C4-2B (cell line): ENCODE measurements around the gene PLIN4.
A peak's percentile ranks its signal among the peaks of the same experiment; 100 is the strongest.

Source experiments
- H3K27ac ChIP-seq: fragments of 450-650 bp; 2 replicates; pipeline ENCODE4 v1.5.1; 2017
- ZFX ChIP-seq: fragments of 450-650 bp; IDR thresholded peaks from 2 replicates; pipeline ENCODE4 v1.6.1; 2017
- TF ChIP-seq, protein P1 (sequence below): fragments of 450-650 bp; conservative IDR thresholded peaks from 2 replicates; pipeline ENCODE4 v1.5.1; 2017; ENCODE audit warnings: mild to moderate bottlenecking

The PLIN4 gene

DNA sequence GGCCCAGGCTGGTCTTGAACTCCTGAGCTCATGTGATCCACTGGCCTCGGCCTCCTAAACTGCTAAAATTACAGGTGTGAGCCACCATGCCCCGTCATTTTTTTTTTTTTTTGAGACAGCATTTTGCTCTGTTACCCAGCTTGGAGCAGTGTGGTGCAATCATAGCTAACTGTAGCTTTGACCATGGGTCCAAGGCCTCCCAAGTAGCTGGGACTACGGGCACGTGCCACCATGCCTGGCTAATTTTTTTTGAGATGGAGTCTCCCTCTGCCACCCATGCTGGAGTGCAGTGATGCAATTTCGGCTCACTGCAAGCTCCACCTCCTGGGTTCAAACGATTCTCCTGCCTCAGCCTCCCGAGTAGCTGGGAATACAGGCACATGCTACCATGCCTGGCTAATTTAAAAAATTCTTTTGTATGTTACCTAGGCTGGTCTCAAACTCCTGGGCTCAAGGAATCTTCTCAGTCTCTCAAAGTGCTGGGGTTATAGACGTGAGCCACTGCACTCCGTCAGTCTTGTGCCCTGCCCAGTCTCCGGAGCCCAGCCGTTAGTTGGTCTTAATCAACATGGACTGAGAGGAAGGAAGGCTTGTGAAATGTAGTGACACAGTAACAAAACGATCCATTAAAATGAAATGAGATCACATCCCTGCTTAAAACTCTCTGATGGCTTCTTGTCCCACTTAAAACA, 23.0 kb upstream of the PLIN4 start:
- no peak overlapping the region for H3K27ac ChIP-seq
- TF ChIP-seq ZFX = no peak
- TF ChIP-seq, protein P1, sequence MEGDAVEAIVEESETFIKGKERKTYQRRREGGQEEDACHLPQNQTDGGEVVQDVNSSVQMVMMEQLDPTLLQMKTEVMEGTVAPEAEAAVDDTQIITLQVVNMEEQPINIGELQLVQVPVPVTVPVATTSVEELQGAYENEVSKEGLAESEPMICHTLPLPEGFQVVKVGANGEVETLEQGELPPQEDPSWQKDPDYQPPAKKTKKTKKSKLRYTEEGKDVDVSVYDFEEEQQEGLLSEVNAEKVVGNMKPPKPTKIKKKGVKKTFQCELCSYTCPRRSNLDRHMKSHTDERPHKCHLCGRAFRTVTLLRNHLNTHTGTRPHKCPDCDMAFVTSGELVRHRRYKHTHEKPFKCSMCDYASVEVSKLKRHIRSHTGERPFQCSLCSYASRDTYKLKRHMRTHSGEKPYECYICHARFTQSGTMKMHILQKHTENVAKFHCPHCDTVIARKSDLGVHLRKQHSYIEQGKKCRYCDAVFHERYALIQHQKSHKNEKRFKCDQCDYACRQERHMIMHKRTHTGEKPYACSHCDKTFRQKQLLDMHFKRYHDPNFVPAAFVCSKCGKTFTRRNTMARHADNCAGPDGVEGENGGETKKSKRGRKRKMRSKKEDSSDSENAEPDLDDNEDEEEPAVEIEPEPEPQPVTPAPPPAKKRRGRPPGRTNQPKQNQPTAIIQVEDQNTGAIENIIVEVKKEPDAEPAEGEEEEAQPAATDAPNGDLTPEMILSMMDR = no peak

DNA sequence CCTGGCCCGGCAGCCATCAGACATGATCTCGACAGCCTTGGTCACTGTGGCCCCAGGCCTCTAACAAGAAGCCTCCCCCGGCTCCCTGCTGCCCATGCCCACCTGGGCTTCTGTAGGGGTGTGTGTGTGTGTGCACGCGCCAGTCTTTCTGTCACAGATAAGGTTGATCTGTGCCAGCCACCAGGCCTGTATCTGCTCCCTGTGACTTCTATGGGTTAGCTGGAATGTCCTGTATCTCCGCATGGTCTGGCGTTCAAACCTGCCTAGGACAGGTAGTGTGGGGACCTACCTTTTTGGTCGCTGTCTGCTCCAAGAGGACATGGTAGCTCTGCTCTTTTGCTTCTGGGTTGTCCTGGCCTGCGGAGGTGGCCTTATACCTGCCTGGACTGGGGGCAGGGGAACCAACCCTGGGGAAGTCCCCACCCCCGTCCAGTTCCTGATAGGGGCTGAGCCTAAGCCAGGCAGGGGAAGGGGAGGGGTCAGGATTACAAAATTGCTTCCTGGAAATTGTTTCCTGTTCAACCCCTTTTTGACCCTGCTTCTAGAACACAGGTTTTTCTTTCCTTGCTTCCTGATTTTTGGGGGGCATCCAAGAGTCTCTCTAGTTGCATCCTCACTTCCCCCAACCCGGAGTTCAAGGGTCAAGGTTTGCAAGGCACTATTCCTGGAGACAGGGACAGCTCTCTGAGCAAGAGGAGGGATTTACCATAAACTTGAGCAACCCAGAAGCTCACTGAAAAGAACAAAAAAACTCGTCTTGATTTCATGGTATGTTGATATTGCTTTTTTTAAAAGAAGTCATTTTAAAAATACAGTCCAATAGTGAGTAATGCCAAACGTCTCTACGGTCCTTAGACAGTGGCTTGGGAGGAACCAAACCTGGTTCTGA, 21.7 kb upstream of the PLIN4 start, which contains the start of gene LRG1:
Gene LRG1, minus strand, starts transcription at position 344 of the 889 bp plus-strand sequence. Its CDS starts 23 bp downstream, at position 321.
- peak within 1 kb of the TSS; percentile 34 for H3K27ac ChIP-seq
- TF ChIP-seq ZFX = no peak
- TF ChIP-seq, protein P1 = no peak

DNA sequence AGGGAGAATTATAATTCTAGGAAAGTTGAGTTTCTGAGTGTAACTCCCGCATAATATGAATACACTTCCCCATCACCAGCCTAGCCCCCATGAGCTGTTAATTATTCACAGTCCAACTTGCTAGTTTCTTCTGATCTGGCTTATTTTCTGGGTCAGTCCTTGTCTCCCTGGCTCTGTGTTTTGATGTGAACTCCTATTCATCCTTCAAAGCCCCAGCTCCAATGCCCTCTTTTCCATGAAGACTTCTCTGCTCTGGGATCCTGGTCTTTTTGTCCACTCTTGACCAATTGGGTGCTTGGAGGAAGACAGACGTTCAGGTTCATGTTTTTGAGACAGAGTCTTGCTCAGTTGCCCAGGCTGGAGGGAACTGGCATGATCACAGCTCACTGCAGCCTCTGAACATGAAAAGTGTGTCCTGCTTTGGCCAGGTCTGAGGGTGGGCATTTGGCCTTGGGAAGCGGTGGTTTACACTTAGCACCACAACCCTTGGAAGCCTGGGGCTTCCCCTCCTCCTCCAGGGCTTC, 20.9 kb upstream of the PLIN4 start:
- peak overlapping the region; percentile 34 for H3K27ac ChIP-seq
- no peak for TF ChIP-seq ZFX
- TF ChIP-seq, protein P1 = no peak

DNA sequence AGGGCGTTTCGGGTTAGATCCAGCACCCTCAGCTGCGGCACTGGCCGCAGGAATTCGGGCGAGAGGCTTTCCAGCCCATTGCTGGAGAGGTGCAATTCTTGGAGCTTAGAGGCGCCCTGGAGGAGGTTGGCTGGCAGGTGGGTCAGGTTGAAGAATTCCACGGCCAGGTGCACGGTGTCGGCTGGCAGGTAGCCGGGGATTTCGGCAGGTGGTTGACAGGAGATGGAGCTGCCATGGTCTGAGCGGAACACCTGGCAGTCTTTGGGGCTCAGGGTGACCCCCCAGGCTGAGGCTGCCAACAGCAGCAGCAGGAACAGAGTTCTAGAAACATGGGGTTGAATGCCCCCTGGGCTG, 20.3 kb upstream of the PLIN4 start:
- TF ChIP-seq, protein P1 = no peak
- TF ChIP-seq ZFX = no peak
- no peak overlapping the region for H3K27ac ChIP-seq

DNA sequence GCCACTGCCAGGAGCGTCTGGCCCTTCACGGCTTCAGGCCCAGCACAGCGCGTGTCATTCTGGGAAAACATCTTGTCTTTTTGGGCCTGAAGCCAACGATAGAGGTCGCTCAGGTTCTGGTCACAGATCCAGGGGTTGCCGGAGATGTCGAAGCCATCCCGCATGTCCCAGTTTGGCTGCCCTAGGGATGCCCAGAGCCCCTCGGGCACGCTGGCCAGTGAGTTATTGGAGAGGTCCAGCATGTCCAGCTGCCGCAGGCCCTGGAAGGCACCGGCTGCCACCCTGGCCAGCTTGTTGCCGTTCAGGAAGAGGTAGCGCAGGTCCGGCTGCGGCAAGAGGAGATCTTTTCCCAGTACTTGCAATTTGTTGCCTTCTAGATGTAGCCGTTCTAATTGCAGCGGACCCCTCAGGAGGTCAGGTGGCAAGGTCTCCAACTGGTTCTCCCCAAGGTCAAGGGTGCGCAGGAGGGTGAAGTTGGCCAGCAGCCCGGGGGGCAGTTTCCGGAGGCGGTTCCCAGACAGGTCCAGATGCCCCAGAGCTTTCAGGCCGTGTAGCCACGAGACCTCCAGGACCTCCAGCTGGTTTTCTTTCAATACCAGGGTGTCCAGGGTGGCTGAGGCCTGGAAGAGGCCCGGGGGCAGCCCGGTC, 19.8 kb upstream of the PLIN4 start:
- H3K27ac ChIP-seq = peak overlapping the region; percentile 85
- TF ChIP-seq ZFX = no peak
- TF ChIP-seq, protein P1 = no peak

DNA sequence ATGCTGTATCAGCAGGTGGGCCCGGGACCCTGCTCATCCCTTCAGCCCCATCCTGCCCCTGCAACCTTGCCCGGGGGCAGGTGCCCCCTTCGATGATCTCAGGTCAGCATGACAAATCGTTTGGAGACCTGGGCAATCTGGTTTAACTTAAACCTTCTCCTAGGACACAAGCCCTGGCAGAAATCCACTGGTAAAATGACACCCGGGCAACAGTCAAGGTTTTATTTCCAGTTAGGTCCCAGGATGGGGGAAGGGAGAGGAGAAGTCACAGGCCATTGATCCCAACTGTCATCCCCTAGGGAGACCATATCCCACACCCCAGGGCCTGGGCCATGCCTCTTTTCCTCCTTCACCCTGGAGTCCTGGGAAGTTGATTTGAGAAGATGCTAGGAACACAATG, 18.5 kb upstream of the PLIN4 start:
- H3K27ac ChIP-seq = peak overlapping the region; percentile 85
- TF ChIP-seq, protein P1 = no peak
- no peak for TF ChIP-seq ZFX
